Gastroesophageal sphincter (tissue), 3 donors: ENCODE results near the gene SLC7A7.

ENCODE experiments used
- POLR2AphosphoS5 ChIP-seq: sonication (generic); formaldehyde crosslinking; IDR thresholded peaks from one replicate; pipeline ENCODE4 v1.6.1; 2017; ENCODE audit warnings: antibody characterized with exemption
- TF ChIP-seq, protein P1 (sequence below), 4 experiments: fragments of 200-600 bp in 2 of 4; fragments of 450-650 bp in 2 of 4; sonication (generic) in 1 of 4; IDR thresholded peaks; one replicate each; pipeline ENCODE4 v1.5.1; 2017 to 2019; ENCODE audit warnings: antibody characterized with exemption in 4 of 4, mild to moderate bottlenecking in 2 of 4, moderate library complexity in 2 of 4

DNA sequence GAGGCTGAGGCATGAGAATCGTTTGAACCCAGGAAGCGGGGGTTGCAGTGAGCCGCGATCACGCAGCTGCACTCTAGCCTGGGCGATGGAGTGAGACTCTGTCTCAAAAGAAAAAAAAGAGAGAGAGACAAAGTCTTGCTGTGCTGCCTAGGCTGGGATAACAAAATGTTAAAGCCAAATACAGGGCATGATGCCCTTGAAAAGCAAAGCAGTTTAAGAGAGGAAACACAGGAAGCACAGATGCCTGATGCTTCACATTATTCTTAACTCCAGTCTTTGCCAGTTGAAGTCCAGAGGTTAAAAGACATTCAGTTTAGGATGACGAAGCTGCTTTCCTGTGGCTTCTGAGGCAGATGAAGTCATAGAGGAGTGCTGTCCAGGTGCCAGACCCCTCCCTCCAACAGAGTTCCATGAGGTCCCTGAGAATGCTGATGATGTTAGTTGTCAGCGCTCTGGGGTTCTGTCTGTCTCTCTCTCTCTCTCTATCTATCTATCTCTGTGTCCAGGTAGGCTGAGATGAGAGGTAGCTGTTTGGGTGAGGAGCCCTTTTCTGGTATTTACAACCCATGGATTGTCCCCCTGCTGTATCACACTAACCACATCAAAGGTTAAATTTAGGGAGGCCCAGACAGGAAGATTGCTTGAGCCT lies 9.6 kb upstream of the SLC7A7 start:
- TF ChIP-seq, protein P1, sequence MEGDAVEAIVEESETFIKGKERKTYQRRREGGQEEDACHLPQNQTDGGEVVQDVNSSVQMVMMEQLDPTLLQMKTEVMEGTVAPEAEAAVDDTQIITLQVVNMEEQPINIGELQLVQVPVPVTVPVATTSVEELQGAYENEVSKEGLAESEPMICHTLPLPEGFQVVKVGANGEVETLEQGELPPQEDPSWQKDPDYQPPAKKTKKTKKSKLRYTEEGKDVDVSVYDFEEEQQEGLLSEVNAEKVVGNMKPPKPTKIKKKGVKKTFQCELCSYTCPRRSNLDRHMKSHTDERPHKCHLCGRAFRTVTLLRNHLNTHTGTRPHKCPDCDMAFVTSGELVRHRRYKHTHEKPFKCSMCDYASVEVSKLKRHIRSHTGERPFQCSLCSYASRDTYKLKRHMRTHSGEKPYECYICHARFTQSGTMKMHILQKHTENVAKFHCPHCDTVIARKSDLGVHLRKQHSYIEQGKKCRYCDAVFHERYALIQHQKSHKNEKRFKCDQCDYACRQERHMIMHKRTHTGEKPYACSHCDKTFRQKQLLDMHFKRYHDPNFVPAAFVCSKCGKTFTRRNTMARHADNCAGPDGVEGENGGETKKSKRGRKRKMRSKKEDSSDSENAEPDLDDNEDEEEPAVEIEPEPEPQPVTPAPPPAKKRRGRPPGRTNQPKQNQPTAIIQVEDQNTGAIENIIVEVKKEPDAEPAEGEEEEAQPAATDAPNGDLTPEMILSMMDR (IDR thresholded peaks at IDR 0.05) = no peak
- no peak for TF ChIP-seq POLR2AphosphoS5
